DOHH2 (cell line): ENCODE data around the gene NELFCD.

ENCODE experiments used
- H3F3A ChIP-seq: fragments of 200-600 bp; sonication (generic), shearing (Covaris generic); 2 replicates; pipeline ENCODE4 v1.6.0; 2016; ENCODE audit warnings: antibody characterized with exemption, mild to moderate bottlenecking; ENCODE audit not compliant: control insufficient read depth, insufficient read depth
- H3K27ac ChIP-seq: fragments of 200-600 bp; sonication (generic); 2 replicates; pipeline ENCODE4 v1.5.1; 2014; ENCODE audit warnings: low read depth, mild to moderate bottlenecking, low read length, moderate library complexity
- H3K27me3 ChIP-seq: fragments of 200-600 bp; sonication (generic); 2 replicates; pipeline ENCODE4 v1.6.1; 2014; ENCODE audit warnings: mild to moderate bottlenecking, low read length, mixed read lengths; ENCODE audit not compliant: control insufficient read depth
- H3K36me3 ChIP-seq: fragments of 200-600 bp; sonication (generic); 2 replicates; pipeline ENCODE4 v1.6.1; 2014; ENCODE audit warnings: mild to moderate bottlenecking, low read length, moderate library complexity, mixed read lengths; ENCODE audit not compliant: control insufficient read depth
- H3K4me1 ChIP-seq: fragments of 200-600 bp; sonication (generic); 2 replicates; pipeline ENCODE4 v1.6.1; 2014; ENCODE audit warnings: mild to moderate bottlenecking, low read length, mixed read lengths; ENCODE audit not compliant: control insufficient read depth
- H3K4me2 ChIP-seq: fragments of 200-600 bp; sonication (generic); 2 replicates; pipeline ENCODE4 v1.6.0; 2014; ENCODE audit warnings: mild to moderate bottlenecking, low read length, moderate library complexity
- H3K4me3 ChIP-seq: fragments of 200-600 bp; sonication (generic); 2 replicates; pipeline ENCODE4 v1.5.1; 2014; ENCODE audit warnings: mild to moderate bottlenecking, low read length, mixed read lengths
- H3K79me2 ChIP-seq: fragments of 200-600 bp; sonication (generic); 2 replicates; pipeline ENCODE4 v1.6.1; 2014; ENCODE audit warnings: mild to moderate bottlenecking, low read length, mixed read lengths; ENCODE audit not compliant: control insufficient read depth
- H3K9me2 ChIP-seq: fragments of 200-600 bp; sonication (generic); replicated peaks from 2 replicates; pipeline ENCODE4 v1.6.1; 2014; ENCODE audit warnings: mild to moderate bottlenecking, low read length, mixed read lengths; ENCODE audit not compliant: control insufficient read depth
- H3K9me3 ChIP-seq: fragments of 200-600 bp; sonication (generic); 2 replicates; pipeline ENCODE4 v1.6.1; 2014; ENCODE audit warnings: antibody characterized with exemption, low read length, mixed read lengths; ENCODE audit not compliant: control insufficient read depth, insufficient read depth
- H4K20me1 ChIP-seq: fragments of 200-600 bp; sonication (generic); 2 replicates; pipeline ENCODE4 v1.6.0; 2014; ENCODE audit warnings: low read depth, mild to moderate bottlenecking, antibody characterized with exemption, low read length, moderate library complexity; ENCODE audit not compliant: control insufficient read depth, insufficient read depth
- CTCF ChIP-seq: fragments of 200-600 bp; sonication (generic); IDR thresholded peaks from one replicate; pipeline ENCODE4 v1.5.1; 2014; ENCODE audit warnings: antibody characterized with exemption, mild to moderate bottlenecking, low read depth, low read length; ENCODE audit not compliant: poor library complexity, severe bottlenecking
- EZH2phosphoT487 ChIP-seq: fragments of 200-600 bp; sonication (generic); IDR thresholded peaks from 2 replicates; pipeline ENCODE4 v1.6.1; 2017; ENCODE audit warnings: borderline replicate concordance, mild to moderate bottlenecking, antibody characterized with exemption, low read length, moderate library complexity, mixed read lengths

Gene NELFCD

DNA sequence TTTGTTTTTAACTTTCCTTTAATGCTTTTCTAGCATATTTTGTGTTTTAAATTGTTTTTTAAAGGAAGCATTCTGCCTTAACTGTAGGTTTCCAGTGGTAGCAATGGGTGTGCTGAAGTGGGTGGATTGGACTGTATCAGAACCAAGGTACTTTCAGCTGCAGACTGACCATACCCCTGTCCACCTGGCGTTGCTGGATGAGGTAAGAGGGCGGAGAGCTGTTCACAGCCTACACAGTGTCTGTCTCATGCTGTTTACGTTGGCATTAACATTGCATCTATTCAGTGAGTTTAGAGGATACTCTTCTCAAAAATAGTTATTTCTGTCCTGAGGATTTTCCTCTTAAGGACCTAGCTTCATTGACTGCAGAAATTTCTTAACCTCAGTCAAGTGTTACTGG is 11.9 kb downstream of the NELFCD start:
- H3F3A ChIP-seq: peaks cover 41% of the 10 kb centered on the region
- no peak overlapping the region for H3K27ac ChIP-seq
- H4K20me1 ChIP-seq: no peaks in the 10 kb centered on the region; the same call in 1 of the 2 replicates
- peaks cover 19% of the 10 kb centered on the region for H3K4me1 ChIP-seq
- H3K79me2 ChIP-seq: peaks cover 11% of the 10 kb centered on the region
- peaks cover 99% of the 10 kb centered on the region for H3K36me3 ChIP-seq
- H3K9me3 ChIP-seq: no peaks in the 10 kb centered on the region
- H3K4me3 ChIP-seq: no peak overlapping the region
- H3K9me2 ChIP-seq: no peaks in the 10 kb centered on the region
- no peaks in the 10 kb centered on the region for H3K27me3 ChIP-seq
- no peak overlapping the region for H3K4me2 ChIP-seq
- TF ChIP-seq EZH2phosphoT487 (no peak), CTCF (no peak)

DNA sequence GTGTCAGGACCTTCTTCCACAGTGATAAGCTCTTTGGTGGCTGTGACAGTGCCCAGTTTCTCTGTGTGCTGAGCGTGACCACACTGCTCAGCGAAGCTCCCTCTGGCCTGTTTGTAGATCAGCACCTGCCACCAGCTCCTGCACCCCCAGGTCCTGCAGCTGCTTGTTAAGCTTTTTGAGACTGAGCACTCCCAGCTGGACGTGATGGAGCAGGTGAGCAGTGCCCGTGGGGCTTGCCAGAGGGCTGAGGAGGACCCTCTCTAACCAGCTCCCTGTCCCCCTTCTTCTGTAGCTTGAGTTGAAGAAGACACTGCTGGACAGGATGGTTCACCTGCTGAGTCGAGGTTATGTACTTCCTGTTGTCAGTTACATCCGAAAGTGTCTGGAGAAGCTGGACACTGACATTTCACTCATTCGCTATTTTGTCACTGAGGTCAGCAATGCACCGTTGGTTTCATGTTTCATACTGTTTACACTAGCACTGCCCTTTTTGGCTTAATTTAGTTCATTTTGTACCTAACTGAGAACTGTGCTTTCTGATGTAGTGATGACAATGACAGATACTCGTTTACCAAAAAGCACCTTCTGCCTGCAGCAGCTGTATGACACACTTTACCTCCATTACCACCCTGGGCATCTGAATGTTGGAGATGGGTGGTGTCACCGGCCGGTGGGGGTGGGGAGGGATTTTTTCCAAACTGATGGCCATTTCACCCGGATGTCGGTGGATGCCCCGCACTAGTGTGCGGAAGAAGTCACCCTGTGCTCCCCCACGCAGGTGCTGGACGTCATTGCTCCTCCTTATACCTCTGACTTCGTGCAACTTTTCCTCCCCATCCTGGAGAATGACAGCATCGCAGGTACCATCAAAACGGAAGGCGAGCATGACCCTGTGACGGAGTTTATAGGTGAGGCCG is 12.5 kb downstream of the NELFCD start:
- H3K27ac ChIP-seq: no peak overlapping the region

GRCh38 chr20:58994390-58995159 is 13.5 kb downstream of the NELFCD start:
- Histone ChIP-seq H3K4me1 (peaks cover 19% of the 10 kb centered on the region), H4K20me1 (no peaks in the 10 kb centered on the region; the same call in 1 of the 2 replicates), H3F3A (peaks cover 46% of the 10 kb centered on the region), H3K36me3 (peaks cover 95% of the 10 kb centered on the region), H3K79me2 (peaks cover 11% of the 10 kb centered on the region), H3K9me2 (no peaks in the 10 kb centered on the region), H3K4me3 (no peak overlapping the region), H3K27ac (no peak overlapping the region), H3K4me2 (no peak overlapping the region), H3K9me3 (no peaks in the 10 kb centered on the region), H3K27me3 (no peaks in the 10 kb centered on the region)
- no peak for TF ChIP-seq EZH2phosphoT487
- TF ChIP-seq CTCF: no peak

More for the DNA sequence above, 12.5 kb downstream of the NELFCD start:
- H3K4me1 ChIP-seq: peaks cover 19% of the 10 kb centered on the region
- H3K27me3 ChIP-seq: no peaks in the 10 kb centered on the region
- no peak overlapping the region for H3K4me3 ChIP-seq
- H3K36me3 ChIP-seq: peaks cover 95% of the 10 kb centered on the region
- no peak overlapping the region for H3K4me2 ChIP-seq
- no peaks in the 10 kb centered on the region for H3K9me3 ChIP-seq
- TF ChIP-seq EZH2phosphoT487 (no peak), CTCF (no peak)
- H3K79me2 ChIP-seq: peaks cover 11% of the 10 kb centered on the region
- peaks cover 43% of the 10 kb centered on the region for H3F3A ChIP-seq
- H3K9me2 ChIP-seq: no peaks in the 10 kb centered on the region
- no peaks in the 10 kb centered on the region; the same call in 1 of the 2 replicates for H4K20me1 ChIP-seq
